LNCAP (cell line): Measurements from ENCODE around the gene OR5AK2.

Experiments used
- TF ChIP-seq, protein P1 (sequence below): fragments of 450-650 bp; IDR thresholded peaks from 2 replicates; pipeline ENCODE4 v1.5.1; 2017; ENCODE audit warnings: mild to moderate bottlenecking

The OR5AK2 gene

DNA sequence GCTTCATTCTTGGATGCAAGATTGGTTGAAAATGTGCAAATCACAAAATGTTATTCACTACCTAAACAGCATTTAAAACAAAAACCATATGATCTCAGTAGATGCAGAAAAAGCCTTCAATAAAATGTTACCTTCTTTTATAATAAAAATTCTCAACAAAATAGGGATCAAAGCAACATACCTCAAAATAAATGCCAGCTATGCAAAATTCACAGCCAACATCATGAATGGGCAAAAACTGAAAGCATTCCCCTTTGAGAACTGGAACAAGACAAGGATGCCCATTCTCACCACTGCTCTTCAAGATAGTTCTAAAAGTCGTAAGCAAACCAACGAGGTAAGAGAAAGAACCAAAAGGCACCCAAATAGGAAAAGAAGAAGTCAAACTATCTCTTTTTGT lies 2.0 kb downstream of the OR5AK2 start:
- TF ChIP-seq, protein P1, sequence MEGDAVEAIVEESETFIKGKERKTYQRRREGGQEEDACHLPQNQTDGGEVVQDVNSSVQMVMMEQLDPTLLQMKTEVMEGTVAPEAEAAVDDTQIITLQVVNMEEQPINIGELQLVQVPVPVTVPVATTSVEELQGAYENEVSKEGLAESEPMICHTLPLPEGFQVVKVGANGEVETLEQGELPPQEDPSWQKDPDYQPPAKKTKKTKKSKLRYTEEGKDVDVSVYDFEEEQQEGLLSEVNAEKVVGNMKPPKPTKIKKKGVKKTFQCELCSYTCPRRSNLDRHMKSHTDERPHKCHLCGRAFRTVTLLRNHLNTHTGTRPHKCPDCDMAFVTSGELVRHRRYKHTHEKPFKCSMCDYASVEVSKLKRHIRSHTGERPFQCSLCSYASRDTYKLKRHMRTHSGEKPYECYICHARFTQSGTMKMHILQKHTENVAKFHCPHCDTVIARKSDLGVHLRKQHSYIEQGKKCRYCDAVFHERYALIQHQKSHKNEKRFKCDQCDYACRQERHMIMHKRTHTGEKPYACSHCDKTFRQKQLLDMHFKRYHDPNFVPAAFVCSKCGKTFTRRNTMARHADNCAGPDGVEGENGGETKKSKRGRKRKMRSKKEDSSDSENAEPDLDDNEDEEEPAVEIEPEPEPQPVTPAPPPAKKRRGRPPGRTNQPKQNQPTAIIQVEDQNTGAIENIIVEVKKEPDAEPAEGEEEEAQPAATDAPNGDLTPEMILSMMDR = no peak

DNA sequence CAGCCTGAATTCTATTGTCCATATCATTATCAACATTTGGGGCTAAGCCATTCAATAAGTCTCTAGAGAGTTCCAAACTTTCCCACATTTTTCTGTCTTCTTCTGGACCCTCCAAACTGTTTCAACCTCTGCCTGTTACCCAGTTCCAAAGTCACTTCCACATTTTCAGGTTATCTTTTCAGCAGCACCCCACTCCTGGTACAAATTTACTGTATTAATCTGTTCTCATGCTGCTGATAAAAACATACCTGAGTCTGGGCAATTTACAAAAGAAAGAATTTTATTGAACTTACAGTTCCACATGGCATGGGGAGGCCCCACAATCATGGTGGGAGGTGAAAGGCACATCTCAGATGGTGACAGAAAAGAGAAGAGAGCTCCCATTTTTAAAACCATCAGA lies 5.8 kb downstream of the OR5AK2 start:
- TF ChIP-seq, protein P1 = no peak

GRCh38 chr11:57001674-57002401 lies 13.1 kb downstream of the OR5AK2 start:
- TF ChIP-seq, protein P1 = peak; percentile 54

DNA sequence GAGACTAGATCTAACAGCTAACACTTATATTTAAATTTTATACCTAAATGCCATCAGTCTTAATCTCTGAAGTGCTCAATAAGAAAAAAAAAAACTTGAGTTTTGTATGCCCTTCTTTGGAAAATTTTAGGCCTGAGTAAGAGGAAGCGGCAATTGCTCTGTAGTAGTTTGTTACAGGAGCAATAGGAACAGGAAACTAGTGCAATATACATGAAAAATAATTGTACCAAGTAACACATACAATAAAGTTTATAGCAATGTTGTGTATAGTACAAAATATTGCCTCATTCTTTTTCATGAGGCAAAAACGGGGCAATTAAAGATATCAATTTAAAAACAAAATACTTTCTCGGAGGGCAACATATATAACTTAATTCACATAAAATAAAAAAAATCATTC lies 19.7 kb downstream of the OR5AK2 start:
- TF ChIP-seq, protein P1 = no peak

- TF ChIP-seq, protein P1 = no peak
These were observed 27.0 kb downstream of the OR5AK2 start for GRCh38 chr11:57015679-57016078.

- TF ChIP-seq, protein P1 = no peak
These were observed 42.8 kb downstream of the OR5AK2 start for GRCh38 chr11:57031556-57031955.
